Measurements from ENCODE around the gene PLXNB2. TPM values are rescaled to one million over a fixed set of nuclear protein-coding genes. Genes with fewer than 3 reads are reported as not detected.
A peak's percentile ranks its signal among the peaks of the same experiment; 100 is the strongest.

The PLXNB2 gene
- total and polyA plus RNA-seq, 4 experiments from 2014 or later: 0.40 to 4.6 (median 2.8) TPM; not detected in 1

- Histone ChIP-seq H3K27ac (ENCODE audit: low read depth, low read length) (no peak overlapping the region), H3K9me3 (ENCODE audit: control insufficient read depth in 1 of 2, low read length in 2 of 2) (no peaks in the 10 kb centered on the region), H3K4me3 (ENCODE audit: low read length in 2 of 2) (peak overlapping the region; percentile 36 to 89), H3K27me3 (ENCODE audit: insufficient read depth, low read length) (no peaks in the 10 kb centered on the region), H3K36me3 (ENCODE audit: insufficient read depth, low read length) (peaks cover 19% of the 10 kb centered on the region), H3K4me1 (ENCODE audit: insufficient read depth, low read length) (peaks cover 49% of the 10 kb centered on the region)
- Mint-ChIP-seq H3K27ac (peak overlapping the region in 1 of 7 donors; percentile 73), H3K4me3 (peak overlapping the region; percentile 47 to 84 (median 78)), H3K4me1 (peaks cover 10 to 35% (median 23%) of the 10 kb centered on the region in 4 donors), H3K27me3 (peaks cover 0 to 1% of the 10 kb centered on the region in 2 donors), H3K9me3 (no peaks in the 10 kb centered on the region), H3K36me3 (peaks cover 7 to 13% of the 10 kb centered on the region in 2 donors)
- no peak for DNase-seq
- CTCF ChIA-PET (ENCODE audit: partially characterized antibody): no interaction called here
- POLR2A ChIA-PET (ENCODE audit: partially characterized antibody): interaction anchor here (1.3 to 4.0 kb wide), 7 partner anchors 8 to 379 kb away, joined by 3 to 29 read pairs (median 14); partner anchors contain the start of genes ARSA, MAPK11 and SCO2
- intact Hi-C loops (cut with micrococcal nuclease): loop anchor here (2.0 to 10.0 kb wide), 2 partner anchors 225 to 371 kb away; partner anchors contain the start of gene SBF1
These were observed 57.9 kb downstream of the PLXNB2 start for GRCh38 chr22:50249341-50250248.

- Mint-ChIP-seq H3K36me3 (peaks cover 7 to 18% of the 10 kb centered on the region in 2 donors), H3K27me3 (no peaks in the 10 kb centered on the region), H3K27ac (peak overlapping the region in 5 of 7 donors; percentile 87 to 95 (median 90)), H3K4me1 (peaks cover 12 to 46% (median 28%) of the 10 kb centered on the region in 4 donors), H3K9me3 (no peaks in the 10 kb centered on the region), H3K4me3 (peak overlapping the region in 5 of 8 donors; percentile 17 to 89 (median 46))
- peaks cover 19% of the 10 kb centered on the region for H3K36me3 ChIP-seq (ENCODE audit: insufficient read depth, low read length)
- no peak overlapping the region for H3K27ac ChIP-seq (ENCODE audit: low read depth, low read length)
- H3K27me3 ChIP-seq (ENCODE audit: insufficient read depth, low read length): no peaks in the 10 kb centered on the region
- H3K4me3 ChIP-seq (ENCODE audit: low read length in 2 of 2): no peak overlapping the region
- H3K4me1 ChIP-seq (ENCODE audit: insufficient read depth, low read length): peaks cover 57% of the 10 kb centered on the region
- no peak for DNase-seq
- intact Hi-C loops (cut with micrococcal nuclease): no loop called here
- POLR2A ChIA-PET (ENCODE audit: partially characterized antibody): interaction anchor here (1.1 kb wide), 2 partner anchors 21 to 94 kb away, joined by 3 read pairs; no protein-coding TSS in a partner anchor
- H3K9me3 ChIP-seq (ENCODE audit: control insufficient read depth in 1 of 2, low read length in 2 of 2): no peaks in the 10 kb centered on the region
- CTCF ChIA-PET (ENCODE audit: partially characterized antibody): no interaction called here
These were observed 59.0 kb downstream of the PLXNB2 start for GRCh38 chr22:50248196-50249081.

- H3K36me3 Mint-ChIP-seq: peaks cover 7 to 18% of the 10 kb centered on the region in 2 donors
- Histone ChIP-seq H3K36me3 (ENCODE audit: insufficient read depth, low read length) (peaks cover 19% of the 10 kb centered on the region), H3K4me1 (ENCODE audit: insufficient read depth, low read length) (peaks cover 64% of the 10 kb centered on the region), H3K9me3 (ENCODE audit: control insufficient read depth in 1 of 2, low read length in 2 of 2) (no peaks in the 10 kb centered on the region), H3K27ac (ENCODE audit: low read depth, low read length) (peak overlapping the region; percentile 48), H3K27me3 (ENCODE audit: insufficient read depth, low read length) (no peaks in the 10 kb centered on the region), H3K4me3 (ENCODE audit: low read length in 2 of 2) (no peak overlapping the region)
- no peaks in the 10 kb centered on the region for H3K9me3 Mint-ChIP-seq
- CTCF ChIA-PET (ENCODE audit: partially characterized antibody): interaction anchor here (1.0 kb wide), 1 partner anchor 373 kb away, joined by 4 read pairs; no protein-coding TSS in a partner anchor
- POLR2A ChIA-PET (ENCODE audit: partially characterized antibody): interaction anchor here (1.1 kb wide), 2 partner anchors 22 to 94 kb away, joined by 3 read pairs; no protein-coding TSS in a partner anchor
- H3K27ac Mint-ChIP-seq: peak overlapping the region in 6 of 7 donors; percentile 87 to 95 (median 90)
- intact Hi-C loops (cut with micrococcal nuclease): no loop called here
- DNase-seq: peak in 4 of 5 donors; percentile 66 to 81 (median 72)
- H3K27me3 Mint-ChIP-seq: no peaks in the 10 kb centered on the region
- peaks cover 12 to 51% (median 30%) of the 10 kb centered on the region in 4 donors for H3K4me1 Mint-ChIP-seq
- peak overlapping the region in 7 of 8 donors; percentile 6 to 89 (median 66) for H3K4me3 Mint-ChIP-seq
These were observed 59.7 kb downstream of the PLXNB2 start for GRCh38 chr22:50247748-50248147.

- no peaks in the 10 kb centered on the region for H3K27me3 ChIP-seq (ENCODE audit: insufficient read depth, low read length)
- Mint-ChIP-seq H3K4me1 (peaks cover 18 to 59% (median 37%) of the 10 kb centered on the region in 4 donors), H3K4me3 (peak overlapping the region; percentile 25 to 89 (median 47)), H3K27me3 (no peaks in the 10 kb centered on the region), H3K27ac (peak overlapping the region in 6 of 7 donors; percentile 30 to 93 (median 67)), H3K36me3 (peaks cover 7 to 18% of the 10 kb centered on the region in 2 donors), H3K9me3 (no peaks in the 10 kb centered on the region)
- POLR2A ChIA-PET (ENCODE audit: partially characterized antibody): interaction anchor here (0.8 to 5.9 kb wide), 10 partner anchors 21 to 374 kb away, joined by 3 to 32 read pairs (median 3); partner anchors contain the start of genes CHKB, SCO2 and TYMP
- intact Hi-C loops (cut with micrococcal nuclease): no loop called here
- H3K4me1 ChIP-seq (ENCODE audit: insufficient read depth, low read length): peaks cover 74% of the 10 kb centered on the region
- no peak for DNase-seq
- no peaks in the 10 kb centered on the region for H3K9me3 ChIP-seq (ENCODE audit: control insufficient read depth in 1 of 2, low read length in 2 of 2)
- peaks cover 19% of the 10 kb centered on the region for H3K36me3 ChIP-seq (ENCODE audit: insufficient read depth, low read length)
- CTCF ChIA-PET (ENCODE audit: partially characterized antibody): interaction anchor here (1.0 kb wide), 1 partner anchor 374 kb away, joined by 4 read pairs; no protein-coding TSS in a partner anchor
- H3K27ac ChIP-seq (ENCODE audit: low read depth, low read length): peak overlapping the region; percentile 98
- H3K4me3 ChIP-seq (ENCODE audit: low read length in 2 of 2): no peak overlapping the region
These were observed 60.9 kb downstream of the PLXNB2 start for GRCh38 chr22:50246242-50247175.

- CTCF ChIA-PET (ENCODE audit: partially characterized antibody): interaction anchor here (0.7 to 3.8 kb wide), 2 partner anchors 96 to 280 kb away, joined by 4 to 14 read pairs; partner anchors contain the start of gene SCO2
- Histone ChIP-seq H3K36me3 (ENCODE audit: insufficient read depth, low read length) (peaks cover 19% of the 10 kb centered on the region), H3K4me1 (ENCODE audit: insufficient read depth, low read length) (peaks cover 78% of the 10 kb centered on the region), H3K4me3 (ENCODE audit: low read length in 2 of 2) (peak overlapping the region; percentile 37 to 99), H3K9me3 (ENCODE audit: control insufficient read depth in 1 of 2, low read length in 2 of 2) (no peaks in the 10 kb centered on the region), H3K27me3 (ENCODE audit: insufficient read depth, low read length) (no peaks in the 10 kb centered on the region), H3K27ac (ENCODE audit: low read depth, low read length) (peak overlapping the region; percentile 98)
- peaks cover 10 to 21% of the 10 kb centered on the region in 2 donors for H3K36me3 Mint-ChIP-seq
- no peak for DNase-seq
- POLR2A ChIA-PET (ENCODE audit: partially characterized antibody): interaction anchor here (0.8 to 5.9 kb wide), 12 partner anchors 22 to 375 kb away, joined by 3 to 32 read pairs (median 6); partner anchors contain the start of genes CHKB, LMF2, NCAPH2 and SCO2
- H3K4me1 Mint-ChIP-seq: peaks cover 24 to 66% (median 41%) of the 10 kb centered on the region in 4 donors
- intact Hi-C loops (cut with micrococcal nuclease): loop anchor here (2.0 kb wide), 2 partner anchors 25 to 55 kb away; partner anchors contain the start of gene MAPK11
- H3K4me3 Mint-ChIP-seq: peak overlapping the region; percentile 95 to 100 (median 98)
- no peaks in the 10 kb centered on the region for H3K27me3 Mint-ChIP-seq
- peak overlapping the region; percentile 90 to 100 (median 99) for H3K27ac Mint-ChIP-seq
- H3K9me3 Mint-ChIP-seq: no peaks in the 10 kb centered on the region
These were observed 62.0 kb downstream of the PLXNB2 start for GRCh38 chr22:50245214-50246072.

All from CD4-positive, alpha-beta memory T cell (primary cell).